NCI-H524 treated with DMSO at 0.1 percent for 48 hours (cell line): ENCODE results near the gene FASTKD3.
"Not testable (repeated sequence)": the region's sequence is repeated elsewhere in the genome, so short reads cannot be mapped to it uniquely, and the experiment has no call there.

Experiments used
- DNase-seq: peaks from one replicate; lab custom pipeline; 2025; lab: John Stamatoyannopoulos, UW

FASTKD3 gene, protein sequence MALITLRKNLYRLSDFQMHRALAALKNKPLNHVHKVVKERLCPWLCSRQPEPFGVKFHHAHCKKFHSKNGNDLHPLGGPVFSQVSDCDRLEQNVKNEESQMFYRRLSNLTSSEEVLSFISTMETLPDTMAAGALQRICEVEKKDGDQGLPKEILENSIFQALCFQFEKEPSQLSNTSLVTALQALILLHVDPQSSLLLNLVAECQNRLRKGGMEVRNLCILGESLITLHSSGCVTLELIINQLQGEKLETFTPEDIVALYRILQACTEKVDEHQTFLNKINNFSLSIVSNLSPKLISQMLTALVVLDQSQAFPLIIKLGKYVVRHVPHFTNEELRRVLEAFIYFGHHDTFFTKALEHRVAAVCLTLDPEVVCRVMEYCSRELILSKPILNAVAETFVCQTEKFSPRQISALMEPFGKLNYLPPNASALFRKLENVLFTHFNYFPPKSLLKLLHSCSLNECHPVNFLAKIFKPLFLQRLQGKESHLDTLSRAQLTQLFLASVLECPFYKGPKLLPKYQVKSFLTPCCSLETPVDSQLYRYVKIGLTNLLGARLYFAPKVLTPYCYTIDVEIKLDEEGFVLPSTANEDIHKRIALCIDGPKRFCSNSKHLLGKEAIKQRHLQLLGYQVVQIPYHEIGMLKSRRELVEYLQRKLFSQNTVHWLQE

DNA sequence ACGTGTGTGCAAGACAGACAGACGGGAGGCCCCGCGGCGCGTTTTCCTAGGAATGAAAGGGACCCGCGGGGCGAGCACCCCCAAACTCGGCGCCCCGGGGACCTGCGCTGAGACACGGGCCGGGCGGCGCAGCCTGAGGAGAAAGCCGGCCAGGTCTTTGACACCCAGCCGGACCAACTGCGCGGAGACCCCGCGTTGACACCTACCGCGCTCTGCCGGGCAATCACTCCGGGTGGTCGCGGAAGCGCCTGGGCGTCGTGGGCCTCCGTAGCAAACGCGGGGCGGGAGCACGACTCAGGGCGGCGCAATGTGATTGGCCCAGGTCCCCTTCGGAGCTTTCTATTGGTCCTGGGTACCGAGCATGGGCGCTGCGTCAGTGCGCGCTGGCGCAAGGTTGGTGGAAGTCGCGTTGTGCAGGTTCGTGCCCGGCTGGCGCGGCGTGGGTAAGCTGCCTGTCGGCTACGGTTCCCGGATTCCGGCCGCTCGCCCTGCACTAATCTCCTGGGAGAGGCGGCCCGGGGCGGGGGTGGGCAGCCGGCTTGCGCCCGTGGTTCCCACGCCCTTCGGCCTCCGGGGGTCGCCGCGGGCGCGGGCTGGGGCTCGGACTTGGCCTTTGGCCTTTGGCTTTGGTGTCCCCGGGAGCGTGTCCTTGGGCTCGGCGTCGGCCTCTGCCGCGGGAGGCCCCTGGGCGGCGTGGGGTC is at the start of gene FASTKD3, which contains the start of gene MTRR:
TSS of gene FASTKD3 (minus strand) at position 259 of the 701 bp plus-strand sequence. CDS start 948 bp downstream, outside the sequence.
TSS of gene MTRR (plus strand) at position 376 of the 701 bp plus-strand sequence. CDS start 1,647 bp downstream, outside the sequence.
- DNase-seq = peak; percentile 78

DNA sequence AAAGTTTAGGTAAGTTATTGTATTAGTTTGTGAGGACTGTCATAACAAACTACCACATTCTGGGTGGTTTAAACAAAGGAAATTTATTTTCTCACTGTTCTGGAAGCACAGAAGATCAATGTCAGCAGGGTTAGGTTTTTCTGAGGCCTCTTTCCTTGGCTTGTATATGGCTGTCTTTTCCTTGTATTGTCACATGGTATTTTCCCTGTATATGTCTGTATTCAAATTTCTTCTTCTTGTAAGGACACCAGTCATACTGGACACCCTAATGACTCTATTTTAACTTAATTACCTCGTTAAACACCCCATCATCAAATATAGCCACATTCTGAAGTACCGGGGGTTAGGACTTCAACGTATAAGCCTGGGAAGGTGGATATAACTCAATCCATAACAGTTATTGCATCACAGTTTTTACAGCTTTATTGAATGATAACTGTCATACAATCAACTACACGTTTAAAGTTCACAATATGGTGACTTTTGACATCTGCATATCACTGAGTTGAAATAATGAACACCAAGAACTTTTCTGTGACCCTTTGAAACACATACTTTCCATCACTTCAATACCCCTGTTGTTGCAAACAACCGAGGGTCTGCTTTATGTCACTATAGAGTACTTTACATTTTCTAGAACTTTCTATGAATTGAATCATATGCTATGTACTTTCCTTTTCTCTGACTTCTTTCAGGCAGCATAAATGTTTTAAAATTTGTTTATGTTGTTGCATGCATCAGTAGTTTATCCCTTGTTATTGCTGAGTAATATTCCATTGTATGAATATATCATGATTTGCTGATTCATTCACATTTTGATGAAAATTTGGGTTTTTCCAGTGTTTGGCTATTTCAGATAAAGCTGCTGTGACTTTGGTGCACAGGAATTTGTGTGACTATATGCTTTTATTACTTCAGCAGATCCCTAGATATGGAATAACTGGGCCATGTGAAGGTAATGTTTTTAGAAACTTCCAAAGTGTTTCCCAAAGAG is 48.6 kb upstream of the FASTKD3 start:
- no peak for DNase-seq

DNA sequence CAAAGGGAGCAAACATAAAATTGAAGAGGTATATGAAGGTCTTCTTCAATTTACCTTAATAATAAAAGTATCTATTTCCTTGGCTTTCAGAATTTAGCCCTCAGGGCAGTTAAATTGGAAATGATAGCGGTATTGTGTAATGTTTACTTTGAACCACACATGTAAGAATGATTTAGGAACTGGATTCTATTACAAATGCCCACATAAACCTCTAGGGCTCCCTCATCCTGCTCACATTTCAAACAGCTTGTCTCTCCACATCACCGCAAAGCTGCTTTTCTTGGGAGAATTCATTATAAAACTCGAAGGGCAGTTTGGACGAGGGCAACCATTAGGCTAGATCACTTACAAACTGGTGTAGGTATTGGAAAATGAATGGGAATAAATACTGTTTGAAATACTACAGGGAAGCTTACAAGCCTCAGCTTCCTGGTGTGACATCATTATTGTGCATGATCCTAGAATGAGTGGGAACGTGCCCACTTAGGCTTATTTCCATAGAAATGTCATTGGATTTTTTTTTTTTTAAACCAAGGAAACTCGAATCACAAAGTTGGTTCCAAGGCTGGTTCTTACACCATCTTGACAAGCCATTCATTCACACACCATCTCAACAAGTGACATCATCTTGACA is 47.5 kb upstream of the FASTKD3 start:
- DNase-seq = no peak

DNA sequence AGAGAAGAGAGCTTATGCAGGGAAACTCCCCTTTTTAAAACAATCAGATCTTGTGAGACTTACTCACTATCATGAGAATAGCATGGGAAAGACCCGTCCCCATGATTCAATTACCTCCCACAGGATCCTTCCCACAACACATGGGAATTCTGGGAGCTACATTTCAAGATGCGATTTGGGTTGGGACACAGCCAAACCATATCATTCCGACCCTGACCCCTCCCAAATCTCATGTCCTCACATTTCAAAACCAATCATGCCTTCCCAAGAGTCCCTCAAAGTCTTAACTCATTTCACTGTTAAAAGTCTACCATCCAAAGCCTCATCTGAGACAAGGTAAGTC is 42.6 kb upstream of the FASTKD3 start:
- DNase-seq = not testable (repeated sequence)

DNA sequence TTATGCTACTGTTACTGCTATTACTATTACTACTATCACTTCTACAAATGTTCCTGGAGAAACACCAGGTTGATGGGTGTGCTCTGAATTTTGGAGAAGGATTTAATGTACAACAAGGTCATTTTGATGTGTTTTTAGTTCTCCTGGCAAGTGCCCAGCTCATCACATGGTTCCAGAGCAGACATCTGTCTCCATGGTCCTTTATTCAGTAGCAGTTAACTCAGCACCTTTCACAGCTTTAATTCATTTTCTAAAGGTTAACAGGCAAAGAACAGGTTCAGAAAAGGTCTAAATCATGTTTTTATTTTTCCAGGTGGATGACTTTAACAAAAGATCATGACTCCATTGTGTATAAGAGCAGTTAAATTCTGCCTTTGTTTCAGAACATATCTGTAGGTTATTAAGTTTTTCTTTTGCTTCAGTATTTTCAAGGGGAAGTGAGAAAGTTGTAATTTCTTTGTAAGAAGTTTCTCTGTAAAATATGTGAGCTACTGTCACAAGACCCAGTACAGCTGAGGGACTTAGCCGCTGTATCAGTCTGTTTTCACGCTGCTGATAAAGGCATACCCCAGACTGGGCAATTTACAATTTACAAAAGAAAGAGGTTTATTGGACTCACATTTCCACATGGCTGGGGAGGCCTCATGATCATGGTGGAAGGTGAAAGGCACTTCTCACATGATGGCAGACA is 42.1 kb upstream of the FASTKD3 start:
- DNase-seq = no peak

DNA sequence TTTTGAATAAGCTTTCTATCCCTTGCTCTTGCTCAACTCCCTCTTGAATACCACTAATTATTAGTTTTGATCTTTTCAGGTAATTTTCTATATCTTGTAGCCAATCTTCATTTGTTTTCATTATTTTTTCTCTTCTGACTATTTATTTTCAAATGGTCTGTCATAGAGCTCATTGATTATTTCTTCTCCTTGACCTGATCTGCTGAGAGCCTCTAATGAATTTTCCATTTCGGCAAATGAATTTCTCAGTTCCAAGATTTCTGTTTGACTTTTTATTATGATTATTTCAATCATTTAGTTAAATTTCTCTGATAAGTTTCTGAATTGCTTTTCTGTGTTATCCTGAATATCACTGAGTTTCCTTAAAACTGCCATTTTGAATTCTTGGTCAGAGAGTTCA is 39.5 kb upstream of the FASTKD3 start:
- DNase-seq = no peak

DNA sequence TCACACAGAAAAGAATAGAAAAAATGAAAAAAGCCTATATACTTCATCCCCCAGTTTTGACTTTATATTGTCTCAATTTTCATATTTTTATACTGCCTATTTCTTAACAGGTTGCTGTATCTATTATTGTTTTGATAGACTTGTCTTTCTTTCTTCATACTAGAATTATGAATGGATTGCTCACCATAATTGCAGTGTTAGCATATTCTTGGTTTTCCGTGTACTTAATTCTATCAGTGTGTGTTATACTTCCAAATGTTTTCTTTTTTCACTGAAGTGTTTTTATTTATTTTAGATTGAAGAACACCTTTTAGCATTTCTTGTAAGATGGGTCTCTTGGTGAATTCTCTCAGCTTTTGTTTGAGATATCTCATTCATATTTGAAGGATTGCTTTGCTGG is 38.8 kb upstream of the FASTKD3 start:
- DNase-seq = no peak

DNA sequence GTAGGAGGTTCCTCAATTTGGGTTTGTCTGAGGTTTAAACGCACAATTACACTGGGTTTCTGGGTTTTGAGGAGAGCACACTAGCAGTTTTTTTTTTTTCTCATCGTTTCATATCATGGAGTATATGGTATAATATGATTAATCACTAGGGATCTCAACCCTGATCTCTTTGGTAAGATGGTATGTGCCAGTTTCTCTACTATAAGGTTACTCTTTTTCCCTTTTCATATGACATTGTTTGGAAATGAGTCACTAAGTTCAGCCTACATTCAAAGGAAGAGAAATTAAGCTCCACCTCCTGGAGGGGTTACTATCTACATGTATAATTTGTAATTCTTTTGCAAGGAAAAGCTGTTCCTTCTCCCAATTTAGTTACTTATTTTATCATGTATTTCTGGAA is 35.3 kb upstream of the FASTKD3 start:
- no peak for DNase-seq

DNA sequence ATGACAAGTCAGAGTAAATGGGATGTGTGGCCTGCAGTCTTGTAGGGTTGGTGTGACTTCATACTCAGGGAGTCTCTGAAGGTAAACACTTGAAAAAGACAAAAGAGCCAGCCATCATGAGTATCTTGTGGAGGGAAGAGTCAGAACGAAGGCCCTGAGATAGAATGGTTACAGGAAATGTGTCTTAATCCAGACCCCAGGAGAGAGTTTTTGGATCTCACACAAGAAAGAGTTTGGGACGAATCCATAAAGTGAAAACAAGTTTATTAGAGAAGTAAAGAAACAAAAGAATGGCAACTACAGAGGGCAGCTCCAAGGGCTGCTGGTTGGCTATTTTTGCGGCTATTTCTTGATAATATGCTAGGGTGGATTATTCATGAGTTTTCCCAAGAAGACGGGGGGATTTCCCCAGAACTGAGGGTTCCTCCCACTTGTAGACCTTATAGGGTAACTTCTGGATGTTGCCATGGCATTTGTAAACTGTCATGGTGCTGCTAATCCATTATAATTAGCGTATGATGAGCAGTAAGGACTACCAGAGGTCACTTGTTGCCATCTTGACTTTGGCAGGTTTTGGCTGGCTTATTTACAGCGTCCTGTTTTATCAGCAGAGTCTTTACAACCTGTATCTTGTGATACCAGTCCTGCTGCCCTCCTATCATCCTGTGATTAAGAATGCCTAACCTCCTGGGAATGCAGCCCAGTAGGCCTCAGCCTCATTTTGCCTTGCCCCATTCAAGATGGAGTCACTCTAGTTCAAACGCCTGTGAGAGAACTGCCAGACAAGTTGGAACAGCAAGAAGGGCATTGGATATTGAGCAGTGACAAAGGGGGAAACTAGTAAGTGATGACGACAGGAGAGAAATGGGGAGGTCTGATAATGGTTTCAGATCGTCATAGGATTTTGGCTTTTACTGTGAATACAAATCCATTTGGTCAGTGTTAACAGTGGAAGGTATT is 34.1 kb upstream of the FASTKD3 start:
- DNase-seq = no peak

DNA sequence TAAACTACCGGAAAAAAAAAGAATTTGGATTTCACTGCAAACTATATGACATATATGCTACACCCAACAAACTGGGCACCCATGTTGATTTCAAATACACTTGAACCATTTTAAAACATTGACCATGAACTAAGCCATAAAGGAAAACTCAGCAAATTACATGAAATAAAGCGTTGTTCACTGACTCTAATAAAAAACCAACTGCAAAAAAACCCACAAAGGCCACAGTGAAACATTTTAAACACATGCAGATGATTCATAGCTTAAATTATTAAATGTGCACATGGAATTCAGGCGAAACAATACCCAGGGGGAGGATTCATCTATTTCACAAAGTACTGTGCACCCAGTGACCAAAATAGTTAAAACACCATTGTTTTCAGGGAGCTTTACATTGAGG is 33.4 kb upstream of the FASTKD3 start:
- DNase-seq = no peak

DNA sequence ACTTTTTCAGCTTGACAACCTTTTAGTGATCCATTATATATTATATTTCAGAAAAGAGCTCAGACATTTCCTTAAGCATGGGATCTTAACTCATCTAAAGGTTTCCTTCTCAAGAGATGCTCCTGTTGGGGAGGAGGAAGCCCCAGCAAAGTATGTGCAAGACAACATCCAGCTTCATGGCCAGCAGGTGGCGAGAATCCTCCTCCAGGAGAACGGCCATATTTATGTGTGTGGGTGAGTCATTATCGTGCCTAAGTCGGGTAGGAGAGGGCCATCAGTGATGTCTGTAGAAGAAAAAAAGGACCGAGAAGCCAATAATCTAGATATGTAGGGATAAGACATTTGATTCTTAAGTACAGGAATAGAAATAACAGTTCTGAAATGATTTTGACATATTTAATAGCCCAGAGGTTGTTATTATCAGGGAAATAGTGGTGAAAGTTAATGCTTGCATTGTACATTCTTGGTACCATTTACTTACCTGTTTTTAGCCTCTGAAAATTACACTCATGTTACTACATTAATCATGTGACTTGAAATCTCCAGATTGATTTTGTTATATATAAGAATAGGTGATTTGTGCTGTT is 28.3 kb upstream of the FASTKD3 start:
- no peak for DNase-seq

DNA sequence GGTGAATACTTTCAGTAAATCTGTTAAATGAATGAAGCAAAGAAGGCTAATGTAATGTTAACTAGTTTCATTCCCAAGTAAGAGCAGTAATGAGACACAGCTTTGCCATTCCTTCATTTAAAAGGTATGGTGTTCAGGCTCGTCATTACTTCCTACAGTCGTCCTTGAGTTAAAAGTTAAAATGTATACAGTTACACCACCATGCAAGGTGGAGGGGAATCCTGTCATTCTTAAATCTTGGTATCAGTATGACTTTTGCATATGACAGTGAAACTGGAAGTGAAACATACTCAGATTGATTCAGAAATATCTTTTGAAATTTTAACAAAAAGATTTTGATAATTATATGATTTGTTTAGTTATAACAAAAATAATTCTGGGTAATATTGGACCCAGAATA is 26.0 kb upstream of the FASTKD3 start:
- DNase-seq = no peak

DNA sequence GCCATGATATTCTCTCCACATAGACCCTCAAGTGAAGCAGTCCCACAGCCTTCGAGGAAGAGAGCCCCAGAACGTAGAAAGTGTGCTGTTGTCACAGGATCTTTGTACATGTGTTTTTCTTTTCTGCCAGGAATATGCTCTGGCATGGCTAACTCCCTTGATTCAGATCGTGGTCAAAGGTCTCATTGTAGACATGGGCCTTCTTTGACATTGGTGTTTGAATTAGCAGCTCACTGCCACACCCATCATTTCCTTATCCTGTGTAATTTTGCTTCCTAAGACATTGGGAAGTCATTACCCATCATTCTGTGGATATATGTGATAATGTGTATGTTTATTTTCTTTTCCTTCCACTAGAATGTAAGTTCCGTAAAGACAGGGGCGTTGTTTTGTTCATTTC is 25.6 kb upstream of the FASTKD3 start:
- DNase-seq = no peak

DNA sequence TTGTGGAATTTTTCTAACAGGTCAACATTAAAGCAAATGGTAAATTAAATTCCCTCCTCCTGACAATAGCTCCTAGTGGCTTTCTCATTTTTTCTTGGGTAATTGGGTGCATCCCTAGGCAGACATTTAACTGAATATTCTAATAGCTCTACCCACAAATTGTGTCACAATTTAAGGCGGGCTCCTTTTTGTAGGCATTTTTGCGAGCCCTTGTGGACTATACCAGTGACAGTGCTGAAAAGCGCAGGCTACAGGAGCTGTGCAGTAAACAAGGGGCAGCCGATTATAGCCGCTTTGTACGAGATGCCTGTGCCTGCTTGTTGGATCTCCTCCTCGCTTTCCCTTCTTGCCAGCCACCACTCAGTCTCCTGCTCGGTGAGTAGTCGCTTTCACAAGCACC is 20.1 kb upstream of the FASTKD3 start:
- no peak for DNase-seq

DNA sequence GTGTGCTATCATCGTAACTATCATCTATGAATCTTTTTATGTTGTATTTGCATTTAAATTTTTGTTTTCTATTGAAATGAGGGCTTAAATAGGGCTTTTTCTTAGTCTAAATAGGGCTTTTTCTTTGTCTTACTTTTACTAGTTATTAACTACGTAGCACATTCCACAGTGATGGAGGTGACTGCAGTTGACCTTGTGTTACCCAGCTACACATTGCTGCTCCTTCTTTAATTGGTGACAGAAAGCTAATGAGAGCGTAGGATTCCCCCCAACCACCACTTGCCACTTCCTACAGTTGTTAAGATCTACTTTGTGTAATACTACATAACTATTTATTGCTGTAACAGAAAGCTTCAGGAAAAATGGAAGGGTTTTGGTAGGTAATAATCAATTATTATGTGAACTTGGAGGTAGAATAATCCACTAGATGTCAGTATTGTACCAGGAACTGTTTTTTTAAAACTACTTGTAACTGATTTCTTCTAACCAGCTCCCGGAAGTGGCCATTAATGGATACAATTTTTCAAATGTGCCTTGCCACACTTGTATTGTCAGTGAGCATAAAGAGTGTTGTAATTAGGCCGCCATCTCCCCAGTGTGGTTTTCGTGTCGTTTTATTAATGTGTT is 18.1 kb upstream of the FASTKD3 start:
- DNase-seq = no peak

DNA sequence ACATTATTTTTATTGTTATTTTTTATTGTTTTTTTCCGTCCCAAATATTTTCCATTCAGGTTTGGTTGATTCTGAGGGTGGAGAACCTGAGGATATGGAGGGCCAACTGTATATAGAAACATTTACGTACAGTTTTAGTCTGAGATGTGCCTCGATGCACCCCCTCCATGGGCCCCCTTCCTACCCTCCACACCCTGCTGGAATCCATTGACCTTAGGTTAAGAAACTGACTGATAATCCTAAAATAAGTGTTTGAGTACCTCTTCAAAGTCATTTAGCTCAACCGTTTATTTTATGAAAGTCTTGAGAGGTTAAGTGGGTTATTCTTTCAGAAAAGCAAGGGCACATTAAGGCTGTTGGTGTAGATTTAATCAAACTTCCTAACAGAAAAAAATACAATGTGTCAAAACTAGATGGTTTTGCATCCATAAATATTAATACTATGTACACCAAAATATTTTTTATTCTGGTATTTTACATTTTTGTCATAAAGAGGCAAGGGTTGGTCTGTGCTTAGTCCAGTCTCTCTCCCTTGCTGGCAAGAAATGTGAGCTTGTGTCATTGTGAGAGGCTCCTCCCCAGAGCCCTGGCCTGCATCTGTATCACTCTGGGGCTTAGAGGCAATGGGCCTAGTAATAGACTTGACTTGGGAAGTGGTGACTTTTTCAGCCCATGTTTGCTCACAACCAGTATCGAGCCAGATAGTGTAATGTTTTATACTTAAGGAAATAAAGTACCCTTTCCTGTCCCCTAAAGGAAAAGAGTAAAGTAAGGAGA is 15.8 kb upstream of the FASTKD3 start:
- DNase-seq = no peak

DNA sequence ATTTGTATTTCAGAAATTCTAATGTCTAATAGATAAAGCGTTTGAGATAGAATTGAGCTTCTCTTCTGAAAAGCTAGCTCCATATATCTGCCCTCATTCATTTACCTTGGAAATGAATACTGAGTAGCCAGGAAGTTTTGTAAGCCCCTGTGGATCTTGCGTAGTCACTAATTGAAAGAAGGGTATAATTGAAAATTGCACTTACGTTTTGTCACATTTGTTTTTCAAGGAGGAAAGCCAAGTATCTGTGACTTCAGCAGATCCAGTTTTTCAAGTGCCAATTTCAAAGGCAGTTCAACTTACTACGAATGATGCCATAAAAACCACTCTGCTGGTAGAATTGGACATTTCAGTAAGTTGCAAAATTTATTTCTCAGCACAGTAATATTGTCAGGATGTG is 14.1 kb upstream of the FASTKD3 start:
- DNase-seq = no peak

DNA sequence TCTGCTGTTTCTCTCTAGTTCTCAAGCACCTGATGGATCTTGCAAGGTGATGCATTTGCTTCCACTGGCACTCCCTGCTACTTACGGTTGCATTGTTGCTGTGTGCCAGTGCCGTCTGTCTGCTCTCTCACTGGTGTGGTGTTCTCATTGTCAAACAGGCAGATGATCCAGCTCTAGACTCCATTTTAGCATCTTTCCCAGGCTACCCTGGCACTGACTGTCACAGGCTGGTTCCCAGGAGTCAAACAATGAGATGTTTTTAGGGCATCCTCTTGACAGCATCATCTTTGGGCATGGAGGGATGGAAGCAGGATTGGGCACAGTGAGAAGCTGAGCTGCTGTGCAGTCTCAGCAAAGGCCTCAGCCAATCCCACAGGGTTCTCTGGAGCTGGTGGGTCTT is 13.0 kb upstream of the FASTKD3 start:
- DNase-seq = no peak
